Stimulated activated CD4-positive, alpha-beta T cell treated with anti-CD3 and anti-CD28 coated beads, Interleukin-4, amount 100 ng/mL, for 24 hours (primary cell): ENCODE measurements around the gene TBCD.
"Not testable (repeated sequence)": the region's sequence is repeated elsewhere in the genome, so short reads cannot be mapped to it uniquely, and the experiment has no call there.

Source experiments
- DNase-seq: peaks from one replicate; pipeline ENCODE4 v3.0.0-alpha.2; 2020

TBCD gene

DNA sequence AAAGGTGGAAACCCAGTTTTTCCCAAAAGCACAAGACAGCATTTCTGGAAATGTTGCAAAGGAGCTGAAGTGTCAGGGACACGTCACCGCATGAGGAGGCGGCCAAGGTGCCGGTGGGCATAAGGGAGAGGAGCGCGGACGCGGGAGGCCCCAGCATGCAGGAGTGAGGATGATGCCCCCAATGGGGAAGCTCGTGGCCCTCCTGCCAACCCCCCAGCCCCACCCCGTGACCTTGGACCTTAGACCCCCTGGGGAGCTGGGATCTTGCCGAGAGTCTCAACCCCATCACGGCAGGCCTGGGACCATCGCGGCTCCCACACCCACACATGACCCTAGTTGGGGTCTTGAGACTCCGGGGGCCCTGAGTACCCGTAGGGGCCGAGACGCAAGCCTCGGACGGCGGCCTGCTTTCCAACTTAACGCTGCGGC, 208.1 kb downstream of the TBCD start:
- DNase-seq = no peak

DNA sequence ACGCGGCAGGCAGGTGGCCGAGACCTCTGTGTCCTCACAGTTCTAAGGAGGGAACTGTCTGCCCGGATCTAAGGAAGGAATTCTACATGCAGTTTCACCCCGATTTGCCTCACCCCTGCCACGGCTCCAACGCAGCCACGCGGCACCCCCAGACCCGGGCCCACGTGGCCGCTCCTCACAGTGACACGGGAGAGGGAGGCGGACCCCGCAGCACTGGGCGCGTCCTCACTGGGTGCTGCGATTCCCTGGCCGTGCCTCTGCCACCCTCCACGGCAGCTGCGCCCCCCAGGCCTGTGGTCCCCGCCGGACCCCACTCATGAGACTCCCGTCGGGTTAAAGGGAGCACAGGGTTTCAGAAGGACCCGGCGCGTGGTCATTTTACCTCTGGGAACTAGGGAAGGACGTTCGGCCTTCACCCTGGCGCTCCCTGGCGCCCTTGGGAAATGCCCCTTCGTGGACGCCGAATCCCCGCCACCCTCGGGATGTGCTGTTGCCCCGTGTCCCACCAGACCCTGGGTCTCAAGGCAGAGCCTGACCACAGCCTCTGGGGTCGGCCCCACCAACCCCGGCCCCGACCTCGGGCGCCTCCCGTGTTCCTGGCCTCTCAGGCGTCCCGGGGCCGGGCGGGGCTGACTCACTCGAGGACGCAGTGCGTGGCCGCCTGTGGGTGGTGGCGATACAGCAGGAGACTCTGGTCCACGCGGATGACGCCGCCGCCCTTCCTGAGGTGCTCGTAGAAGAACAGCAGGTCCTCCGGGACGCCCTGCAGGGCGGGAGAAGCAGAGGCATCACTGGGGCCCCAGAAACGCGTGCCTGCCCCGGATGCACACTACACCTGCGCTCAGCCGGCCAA, 208.8 kb downstream of the TBCD start:
- DNase-seq = no peak

DNA sequence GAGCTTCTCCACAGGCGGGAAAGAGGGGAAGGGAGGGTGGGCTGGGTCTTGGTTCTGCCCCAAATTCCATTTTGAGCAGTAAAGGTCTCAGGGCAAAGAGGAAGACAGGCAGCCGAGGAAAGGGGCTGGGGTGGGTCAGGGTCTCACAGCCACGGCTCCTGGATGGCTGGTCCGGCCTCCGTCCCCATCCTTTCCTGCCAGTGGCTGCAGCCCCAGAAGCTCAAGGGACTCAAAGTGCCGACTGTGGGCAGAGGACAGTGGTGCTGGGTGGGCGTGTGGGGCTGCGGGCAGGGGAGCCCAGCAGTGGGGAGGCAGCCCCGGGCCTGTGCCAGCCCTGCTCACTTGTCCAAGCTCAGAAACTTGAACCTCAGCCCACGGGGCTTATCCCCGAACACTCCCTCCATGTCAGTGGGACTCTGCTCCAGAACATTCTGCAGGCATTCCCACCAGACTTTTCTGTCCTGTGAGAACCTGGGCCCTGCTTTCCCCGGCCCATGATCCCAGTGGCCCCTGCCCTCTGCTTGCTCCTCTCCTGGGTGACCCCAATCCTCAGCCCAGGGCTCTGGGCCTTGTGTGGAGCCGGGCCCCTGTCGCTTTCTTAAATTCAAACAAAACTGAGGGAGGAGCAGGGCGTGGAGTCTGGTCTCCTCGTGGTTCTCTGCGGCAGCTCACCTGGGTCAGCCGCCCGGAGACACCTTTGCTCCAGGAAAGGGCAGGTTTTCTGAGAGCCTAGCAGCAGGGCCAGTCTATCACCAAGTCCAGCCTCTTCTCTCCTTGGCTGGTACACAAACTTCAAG, 209.7 kb downstream of the TBCD start:
- DNase-seq = no peak

DNA sequence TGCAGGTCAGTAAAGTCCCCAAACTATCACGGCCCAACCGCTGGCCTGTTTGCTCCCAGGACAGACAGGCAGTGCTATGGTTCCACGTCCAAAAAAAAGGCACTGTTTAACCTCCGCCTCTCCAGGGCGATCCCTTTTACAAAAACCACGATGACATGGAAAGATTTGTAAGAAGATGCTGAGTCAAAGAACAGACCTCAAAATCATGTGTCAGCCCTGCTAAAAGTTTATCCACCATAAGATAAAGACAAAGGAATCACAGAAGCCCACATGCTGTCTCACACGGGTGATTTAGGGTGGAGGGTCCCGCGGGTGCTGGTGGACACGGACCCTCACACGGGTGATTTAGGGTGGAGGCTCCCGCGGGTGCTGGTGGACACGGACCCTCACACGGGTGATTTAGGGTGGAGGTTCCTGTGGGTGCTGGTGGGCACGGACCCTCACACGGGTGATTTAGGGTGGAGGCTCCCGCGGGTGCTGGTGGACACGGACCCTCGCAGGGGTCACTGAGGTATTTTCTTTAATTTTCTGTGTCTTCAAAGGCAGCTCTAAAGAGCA, 210.4 kb downstream of the TBCD start:
- no peak for DNase-seq

DNA sequence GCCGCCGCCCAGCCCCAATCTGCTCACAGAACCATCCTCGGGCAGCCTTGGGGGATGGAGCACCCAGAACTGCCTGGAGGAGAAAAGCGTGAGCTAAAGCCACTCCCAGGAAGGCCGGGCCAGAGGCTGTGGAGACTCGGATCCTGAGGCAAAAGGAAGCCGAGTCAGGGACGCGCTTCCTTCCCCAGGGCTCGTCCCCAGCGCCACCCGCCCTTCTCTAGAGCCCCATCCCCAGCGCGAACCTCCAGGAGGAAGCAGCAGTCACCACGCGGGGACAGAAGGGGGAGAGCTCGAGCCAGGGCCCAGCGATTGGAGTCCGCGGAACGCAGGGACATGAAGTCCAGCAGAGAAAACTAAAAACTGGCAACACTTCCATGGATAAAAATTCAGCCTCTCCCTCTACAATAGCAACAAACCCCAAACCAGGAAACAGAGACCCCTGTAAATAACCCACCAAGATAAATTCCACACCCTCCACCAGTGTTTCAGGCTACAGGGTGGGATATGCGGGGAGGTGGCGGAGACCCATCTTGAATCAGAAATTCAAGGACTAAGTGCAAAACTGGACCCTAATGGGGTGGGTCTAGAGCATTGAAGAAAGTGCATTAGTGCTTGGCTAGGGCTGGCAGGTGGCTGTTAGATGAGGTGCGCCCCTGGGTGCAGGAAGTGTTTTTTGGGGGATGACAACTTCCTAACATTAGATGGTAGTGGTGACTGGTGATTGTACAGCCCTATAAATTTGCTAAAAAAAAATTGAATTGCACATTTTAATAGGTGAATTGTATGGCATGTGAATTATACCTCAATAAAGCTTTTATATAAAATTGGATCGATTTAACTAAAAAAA, 211.5 kb downstream of the TBCD start:
- DNase-seq = no peak

DNA sequence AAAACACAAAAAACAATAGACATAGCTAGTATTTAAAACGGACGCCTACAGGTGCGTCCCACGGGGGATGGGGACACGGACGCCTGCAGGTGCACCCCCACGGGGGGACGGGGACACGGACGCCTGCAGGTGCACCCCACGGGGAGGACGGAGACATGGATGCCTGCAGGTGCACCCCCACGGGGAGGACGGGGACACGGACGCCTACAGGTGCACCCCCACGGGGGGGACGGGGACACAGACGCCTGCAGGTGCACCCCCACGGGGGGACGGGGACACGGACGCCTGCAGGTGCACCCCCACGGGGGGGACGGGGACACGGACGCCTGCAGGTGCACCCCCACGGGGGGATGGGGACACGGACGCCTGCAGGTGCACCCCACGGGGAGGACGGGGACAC, 212.6 kb downstream of the TBCD start:
- not testable (repeated sequence) for DNase-seq

DNA sequence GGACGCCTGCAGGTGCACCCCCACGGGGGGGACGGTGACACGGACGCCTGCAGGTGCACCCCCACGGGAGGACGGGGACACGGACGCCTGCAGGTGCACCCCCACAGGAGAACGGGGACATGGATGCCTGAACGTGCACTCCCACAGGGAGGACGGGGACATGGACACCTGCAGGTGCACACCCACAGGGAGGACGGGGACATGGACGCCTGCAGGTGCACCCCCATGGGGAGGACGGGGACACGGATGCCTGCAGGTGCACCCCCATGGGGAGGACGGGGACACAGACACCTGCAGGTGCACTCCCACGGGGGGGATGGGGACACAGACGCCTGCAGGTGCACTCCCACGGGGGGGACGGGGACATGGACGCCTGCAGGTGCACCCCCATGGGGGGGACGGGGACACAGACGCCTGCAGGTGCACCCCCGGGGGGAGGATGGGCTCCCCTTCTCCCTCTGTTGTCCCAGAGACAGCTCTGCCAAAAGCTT, 213.0 kb downstream of the TBCD start:
- no peak for DNase-seq

DNA sequence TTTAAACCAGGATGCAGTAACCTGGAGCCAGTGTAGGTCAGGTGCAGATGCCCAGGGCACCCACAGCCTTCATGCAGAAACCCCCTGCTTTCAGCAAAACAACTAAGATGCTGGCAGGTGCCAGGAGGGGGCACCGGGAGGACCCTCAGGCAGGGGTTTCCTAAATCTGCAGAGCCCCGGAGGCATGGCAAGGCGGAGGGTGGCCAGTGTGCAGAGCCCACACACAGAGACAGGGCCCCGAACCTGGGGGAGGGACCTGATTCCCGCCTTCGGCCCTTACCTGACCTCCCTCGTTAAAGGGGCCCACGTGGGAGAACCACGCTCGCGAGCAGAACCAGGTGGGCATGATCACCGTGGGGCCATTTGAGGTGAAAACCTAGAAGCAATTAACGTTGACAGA, 213.5 kb downstream of the TBCD start:
- DNase-seq = no peak

DNA sequence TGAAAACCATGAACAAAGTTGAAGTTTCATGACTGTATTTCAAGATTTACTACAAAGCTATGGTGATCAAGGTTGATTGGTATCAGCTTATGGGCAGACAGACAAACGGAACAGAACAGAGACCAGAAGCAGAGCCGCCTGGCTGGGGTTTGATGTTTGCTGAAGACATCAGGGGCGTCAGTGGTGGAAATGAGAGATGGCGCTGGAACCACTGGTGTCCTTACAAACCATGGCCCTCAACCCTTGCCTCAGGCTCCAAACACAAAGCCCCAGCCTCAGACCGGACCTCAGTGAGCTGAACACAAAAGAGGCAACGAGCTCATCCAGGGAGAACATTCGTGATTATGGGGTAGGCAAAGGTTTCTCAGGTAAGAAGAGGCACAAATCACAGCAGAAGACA, 214.6 kb downstream of the TBCD start:
- DNase-seq = no peak

DNA sequence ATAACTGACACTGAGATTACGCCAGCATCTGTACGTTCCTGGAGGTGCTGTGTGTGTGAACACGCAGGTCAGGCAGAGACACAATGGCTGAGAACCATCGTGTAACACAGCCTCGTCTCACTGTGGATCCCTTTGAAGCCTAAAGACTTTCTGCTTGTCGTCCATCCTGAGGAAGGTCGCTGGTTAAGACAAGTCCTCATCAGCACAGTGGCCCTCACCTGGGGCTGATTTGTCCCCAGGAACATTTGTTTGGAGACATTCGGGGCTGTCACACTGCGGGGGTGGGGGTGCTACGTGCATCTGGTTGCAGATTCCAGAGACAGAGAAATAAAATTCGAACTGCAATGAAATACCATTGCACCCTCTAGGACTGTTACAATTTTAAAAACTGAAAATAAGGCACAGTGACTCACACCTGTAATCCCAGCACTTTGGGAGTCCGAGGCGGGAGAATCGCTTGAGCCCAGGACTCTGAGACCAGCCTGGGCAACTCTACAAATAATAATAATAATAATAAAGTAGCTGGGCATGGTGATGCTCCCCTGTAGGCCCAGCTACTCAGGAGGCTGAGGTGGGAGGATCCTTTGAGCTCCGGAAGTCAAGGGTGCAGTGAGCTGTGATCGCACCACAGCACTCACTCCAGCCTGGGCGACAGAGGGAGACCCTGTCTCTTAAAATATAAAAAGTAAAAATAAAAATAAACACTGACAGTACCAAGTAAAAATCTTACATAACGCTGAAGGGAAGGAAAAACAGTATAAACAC, 215.6 kb downstream of the TBCD start:
- no peak for DNase-seq

DNA sequence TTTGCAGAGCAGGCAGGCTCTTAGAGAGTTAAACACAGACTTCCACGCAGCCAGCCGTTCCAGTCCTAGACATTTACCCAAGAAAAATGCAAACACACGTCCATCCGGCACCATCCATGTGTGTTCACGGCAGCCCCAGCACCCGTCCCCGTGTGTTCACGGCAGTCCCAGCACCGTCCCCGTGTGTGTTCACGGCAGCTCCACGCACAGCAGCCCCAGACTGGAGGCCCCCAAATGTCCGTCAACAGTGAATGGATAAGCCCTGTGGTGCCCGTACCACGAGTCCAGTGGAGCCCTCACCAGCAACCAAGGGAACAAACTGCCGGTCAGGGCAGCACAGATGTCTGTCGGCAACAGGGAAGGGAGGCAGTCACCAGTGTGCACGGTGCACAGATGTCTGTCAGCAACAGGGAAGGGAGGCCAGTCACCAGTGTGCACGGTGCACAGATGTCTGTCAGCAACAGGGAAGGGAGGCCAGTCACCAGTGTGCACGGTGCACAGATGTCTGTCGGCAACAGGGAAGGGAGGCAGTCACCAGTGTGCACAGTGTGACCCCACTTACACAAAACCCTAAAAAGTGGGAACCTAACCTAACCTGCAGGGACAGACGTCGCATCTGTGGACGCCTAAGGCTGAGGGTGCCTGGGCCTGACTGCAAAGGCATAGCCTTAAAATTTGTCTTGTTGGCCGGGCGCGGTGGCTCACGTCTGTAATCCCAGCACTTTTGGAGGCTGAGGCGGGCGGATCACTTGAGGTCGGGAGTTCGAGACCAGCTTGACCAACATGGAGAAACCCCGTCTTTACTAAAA, 216.4 kb downstream of the TBCD start:
- not testable (repeated sequence) for DNase-seq

DNA sequence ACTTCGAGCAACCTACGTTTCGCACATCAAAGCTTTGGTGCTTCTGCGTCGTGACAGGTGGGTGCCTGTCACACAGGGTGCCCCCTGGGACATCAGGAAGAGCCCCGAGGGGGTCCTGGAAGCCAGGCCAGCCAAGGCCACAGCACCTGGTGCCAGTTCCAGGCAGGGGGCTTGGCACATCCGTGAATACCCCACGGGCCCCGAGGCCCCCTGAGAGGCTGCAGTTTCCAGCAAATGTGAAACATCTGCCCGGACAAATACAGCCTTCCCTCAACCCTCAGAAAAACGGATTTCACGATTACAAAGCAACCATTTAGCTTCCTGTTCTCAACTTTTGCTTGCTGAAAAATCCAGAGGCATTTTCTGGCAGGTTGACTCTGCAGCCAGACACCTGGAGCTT, 218.2 kb downstream of the TBCD start:
- no peak for DNase-seq

DNA sequence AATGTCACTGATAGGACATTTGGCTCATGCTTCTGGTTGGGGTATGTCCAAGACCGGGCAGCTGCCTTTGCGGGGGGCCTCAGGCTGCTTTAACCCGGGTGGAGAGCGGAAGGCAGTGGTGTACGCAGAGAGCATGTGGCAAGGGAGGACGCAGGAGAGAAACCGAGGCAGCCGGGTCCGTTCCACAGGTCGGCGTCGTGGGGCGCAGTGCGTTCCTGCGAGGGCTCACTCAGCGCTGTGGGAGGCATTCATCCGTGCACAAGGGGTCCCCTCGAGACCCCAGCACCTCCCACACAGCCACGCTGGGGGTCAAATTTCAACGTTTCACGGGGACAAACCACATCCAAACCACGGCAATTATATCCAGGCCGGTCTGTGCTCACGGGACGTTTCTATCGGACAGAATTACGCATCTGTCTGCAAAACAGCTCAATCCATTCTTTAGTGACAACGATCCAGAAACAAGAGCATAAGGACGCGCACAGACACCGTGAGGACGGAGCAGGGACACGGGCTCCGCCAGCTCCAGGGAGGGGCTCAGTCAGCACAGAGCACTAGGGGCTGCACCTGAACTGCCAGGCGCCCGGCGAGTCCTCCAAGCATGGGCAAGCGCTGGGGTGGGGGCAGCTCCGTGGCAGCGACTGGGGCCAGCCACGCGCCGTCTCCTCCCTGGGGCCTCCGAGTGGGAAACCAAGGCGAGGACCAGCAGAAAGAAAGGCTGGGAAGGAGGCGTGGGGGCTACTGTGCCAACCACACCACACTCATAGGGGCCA, 219.1 kb downstream of the TBCD start:
- no peak for DNase-seq

DNA sequence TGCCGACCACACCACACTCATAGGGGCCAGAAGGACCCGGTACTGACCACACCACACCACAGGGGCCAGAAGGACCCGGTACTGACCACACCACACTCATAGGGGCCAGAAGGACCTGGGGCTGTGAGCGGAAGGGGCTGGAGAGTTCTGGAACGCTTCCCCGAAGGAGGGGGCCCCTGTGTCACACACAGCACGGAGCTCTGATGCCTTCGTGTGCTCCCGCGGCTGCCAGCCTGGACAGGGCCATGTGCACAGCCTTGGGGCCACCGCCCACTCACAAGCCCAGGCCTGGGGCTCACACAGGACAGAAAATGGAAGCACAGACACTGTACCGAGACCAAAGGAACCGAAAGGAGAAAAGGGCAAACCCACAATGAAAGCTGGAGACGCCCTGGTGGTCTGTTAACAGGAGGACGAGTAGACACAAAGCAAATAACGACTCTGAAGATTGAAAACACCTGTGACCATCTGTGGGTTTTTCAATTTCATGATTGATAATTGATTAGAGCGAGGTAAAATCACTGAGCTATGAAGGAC, 221.0 kb downstream of the TBCD start:
- DNase-seq = no peak

DNA sequence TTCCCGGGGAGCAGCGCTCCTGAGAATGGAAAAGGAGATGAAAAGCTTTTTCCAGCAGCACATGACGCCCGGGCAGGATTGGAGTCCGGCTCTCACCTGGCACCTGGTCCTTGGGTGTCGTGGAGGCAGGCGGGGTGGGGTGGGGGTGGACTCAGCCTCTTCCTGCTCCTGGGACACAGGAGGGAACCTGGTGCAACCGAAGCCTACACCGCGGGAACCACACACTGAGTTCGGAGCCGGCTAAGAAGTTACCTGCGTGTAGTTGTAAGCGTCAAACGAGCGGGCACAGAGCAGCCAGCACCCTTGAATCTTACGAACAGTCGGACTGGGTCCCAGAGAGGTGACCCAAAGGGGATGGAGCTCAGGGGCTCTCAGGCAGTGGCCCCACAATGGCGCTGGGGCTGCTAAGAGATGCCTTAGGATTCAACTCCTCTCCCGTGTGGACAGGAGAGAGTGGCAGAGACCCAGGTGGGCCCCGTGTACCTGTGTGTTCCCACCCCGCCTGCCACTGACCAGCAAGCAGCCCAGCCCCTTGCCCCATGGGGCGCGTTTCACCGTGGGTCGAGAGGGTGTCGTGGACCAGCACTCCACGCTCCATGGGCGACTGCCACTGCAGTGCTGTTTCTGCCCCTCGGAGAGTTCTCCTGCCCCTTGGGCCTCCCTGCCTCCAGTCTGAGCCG, 221.7 kb downstream of the TBCD start:
- no peak for DNase-seq

DNA sequence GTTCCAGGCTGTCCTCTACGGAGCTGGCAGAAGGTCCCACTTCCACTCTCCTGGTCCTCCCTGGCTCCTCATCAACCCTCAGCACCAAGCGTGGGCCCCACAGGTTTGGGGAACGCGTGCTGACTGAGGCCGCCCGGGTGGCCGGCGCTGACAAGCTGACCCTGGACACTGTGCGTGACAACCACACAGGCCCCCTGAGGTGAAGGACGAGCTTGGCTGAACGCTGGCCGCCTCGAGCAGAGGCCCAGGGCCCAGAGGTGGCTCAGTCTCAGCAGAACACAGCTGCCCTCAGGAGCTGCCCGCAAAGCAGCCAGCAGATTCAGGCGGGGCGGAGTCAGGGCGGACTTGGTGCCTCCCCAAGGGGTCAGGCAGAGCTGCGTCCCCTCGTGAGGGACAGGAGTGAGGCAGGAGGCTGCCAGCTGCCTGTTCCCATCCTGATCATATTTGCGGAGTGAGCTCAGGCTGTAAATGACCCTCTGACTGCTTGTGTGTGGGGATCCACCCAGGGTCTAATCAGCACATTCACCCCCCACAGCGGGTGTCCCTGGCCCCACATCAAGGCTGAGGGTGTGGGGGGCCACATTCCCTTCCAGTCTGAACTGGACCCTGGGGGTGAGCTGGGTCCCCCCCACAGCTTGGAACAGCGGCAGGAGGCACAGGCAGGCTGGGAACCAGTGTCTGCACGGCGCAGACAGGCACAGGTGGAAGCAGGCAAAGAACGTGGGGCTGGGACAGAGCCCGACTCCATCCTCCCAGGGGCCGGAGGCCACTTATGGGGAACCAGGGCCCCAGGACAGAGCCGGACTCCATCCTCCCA, 222.5 kb downstream of the TBCD start:
- DNase-seq = no peak

DNA sequence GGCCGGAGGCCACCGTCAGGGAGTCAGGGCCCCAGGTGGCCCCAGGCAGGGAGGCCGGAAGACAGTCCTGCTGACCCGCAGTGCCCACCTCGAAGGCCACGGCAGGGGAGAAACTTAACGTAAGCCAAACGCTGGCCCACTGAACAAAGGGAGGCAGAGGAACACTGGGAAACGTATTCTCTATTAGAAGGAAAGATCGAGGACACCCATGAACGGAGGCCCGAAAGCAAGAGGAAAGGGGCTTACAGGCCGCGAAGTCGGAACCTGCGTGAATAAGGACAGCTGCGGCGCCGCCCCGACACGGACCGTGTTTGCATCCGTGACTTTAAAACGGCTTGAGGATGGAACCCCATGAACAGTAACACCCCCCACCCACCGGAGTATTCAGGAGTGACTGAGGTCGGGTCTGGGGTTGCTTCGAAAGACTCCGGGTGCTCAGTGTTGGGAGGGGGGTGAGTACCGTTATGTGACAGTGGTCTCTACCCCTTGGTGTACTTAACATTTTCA, 225.2 kb downstream of the TBCD start:
- DNase-seq = no peak

DNA sequence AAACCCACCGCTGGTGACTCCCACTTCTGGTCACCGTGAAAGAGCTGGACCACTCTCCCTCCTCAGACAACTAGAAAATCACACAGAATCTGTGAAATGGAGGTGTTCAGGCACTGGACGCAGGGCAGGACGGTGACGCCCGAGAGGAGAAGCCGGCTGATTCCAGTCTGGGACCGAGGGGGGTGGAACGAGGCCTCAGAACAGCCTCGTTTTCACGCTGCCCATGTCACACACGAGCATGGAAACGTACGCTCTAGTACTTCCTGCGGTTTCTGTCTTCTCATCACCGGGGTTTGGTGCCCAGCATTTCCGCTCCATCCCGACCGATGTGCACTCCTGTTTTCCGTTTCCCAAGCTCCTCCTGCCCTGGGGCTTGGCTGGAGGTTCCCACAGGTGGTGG, 225.7 kb downstream of the TBCD start:
- DNase-seq = no peak
